Natural killer cell (primary cell): Measurements from ENCODE around the gene TECTB. TPM values are rescaled to one million over a fixed set of nuclear protein-coding genes. Genes with fewer than 3 reads are reported as not detected.
"Not testable (repeated sequence)": the region's sequence is repeated elsewhere in the genome, so short reads cannot be mapped to it uniquely, and the experiment has no call there.

Experiments
- ATAC-seq, 3 donors: fragments of 150-1000 bp in 2 of 3; fragments of 200-7000 bp in 1 of 3; cut with Tn5 transposase; 1 replicate in 1 of 3; 2 replicates in 2 of 3; pipeline ENCODE4 v1.10.0; 2021; ENCODE audit warnings: mild to moderate bottlenecking in 2 of 3, moderate library complexity in 2 of 3
- DNase-seq, 2 donors: peaks; one replicate each; pipeline versions ENCODE4 v3.0.0 to v3.0.0-alpha.2; 2013 to 2021; ENCODE audit warnings: mixed read lengths in 1 of 2
- H3K27ac ChIP-seq: one replicate; pipeline ENCODE4 v1.5.1; 2013; ENCODE audit warnings: mild to moderate bottlenecking, low read length
- H3K27me3 ChIP-seq: one replicate; pipeline ENCODE4 v1.6.1; 2013; ENCODE audit warnings: low read length; ENCODE audit not compliant: control insufficient read depth, insufficient read depth
- H3K36me3 ChIP-seq: one replicate; pipeline ENCODE4 v1.6.1; 2013; ENCODE audit warnings: low read length; ENCODE audit not compliant: control insufficient read depth, insufficient read depth
- H3K4me1 ChIP-seq: one replicate; pipeline ENCODE4 v1.6.1; 2013; ENCODE audit warnings: low read length; ENCODE audit not compliant: control insufficient read depth, insufficient read depth
- H3K4me3 ChIP-seq: one replicate; pipeline ENCODE4 v1.5.1; 2013; ENCODE audit warnings: low read length
- H3K9me3 ChIP-seq: one replicate; pipeline ENCODE4 v1.6.1; 2013; ENCODE audit warnings: low read length; ENCODE audit not compliant: control insufficient read depth, insufficient read depth
- H3K27ac Mint-ChIP-seq, 2 donors: one replicate each; pipeline ENCODE4 v1.8.0; 2022; ENCODE audit warnings: mild to moderate bottlenecking in 2 of 2, mixed read lengths in 2 of 2, moderate library complexity in 1 of 2
- H3K27me3 Mint-ChIP-seq, 2 donors: one replicate each; pipeline ENCODE4 v1.8.0; 2022; ENCODE audit warnings: low read depth in 2 of 2, mixed read lengths in 2 of 2
- H3K36me3 Mint-ChIP-seq: one replicate; pipeline ENCODE4 v1.8.0; 2022; ENCODE audit warnings: mixed read lengths
- H3K4me1 Mint-ChIP-seq, 2 donors: one replicate each; pipeline ENCODE4 v1.8.0; 2022; ENCODE audit warnings: mixed read lengths in 2 of 2
- H3K4me3 Mint-ChIP-seq: one replicate; pipeline ENCODE4 v1.8.0; 2022; ENCODE audit warnings: mild to moderate bottlenecking, moderate library complexity, mixed read lengths
- H3K9me3 Mint-ChIP-seq, 2 donors: one replicate each; pipeline ENCODE4 v1.8.0; 2022; ENCODE audit warnings: mixed read lengths in 2 of 2
- WGBS: methylation state at CpG from one replicate; pipeline ENCODE4 v1.1.7; 2013; ENCODE audit warnings: missing lambda C conversion rate; ENCODE audit not compliant: insufficient coverage; 5-methylcytosine and 5-hydroxymethylcytosine counted together
- intact Hi-C: fragments of 100-400 bp; cut with micrococcal nuclease; formaldehyde crosslinking; loops from one replicate; pipeline ENCODE4 v1.14.2; 2022
- total RNA-seq, 4 donors: library from RNA; stranded (reverse); fragments of 120-200 nt in 1 of 4; gene quantifications; one replicate each; pipeline versions ENCODE4 v1.2.3 to v1.2.4, GENCODE V29; 2013 to 2022
- TF ChIP-seq, protein P1 (sequence below): fragments of 200-600 bp; IDR thresholded peaks from one replicate; pipeline ENCODE4 v1.8.0; 2022; ENCODE audit warnings: antibody characterized with exemption

The TECTB gene
- total RNA-seq, 3 donors from 2014 or later (not counting 1 experiment from before 2014, with no cell fraction given): not detected

DNA sequence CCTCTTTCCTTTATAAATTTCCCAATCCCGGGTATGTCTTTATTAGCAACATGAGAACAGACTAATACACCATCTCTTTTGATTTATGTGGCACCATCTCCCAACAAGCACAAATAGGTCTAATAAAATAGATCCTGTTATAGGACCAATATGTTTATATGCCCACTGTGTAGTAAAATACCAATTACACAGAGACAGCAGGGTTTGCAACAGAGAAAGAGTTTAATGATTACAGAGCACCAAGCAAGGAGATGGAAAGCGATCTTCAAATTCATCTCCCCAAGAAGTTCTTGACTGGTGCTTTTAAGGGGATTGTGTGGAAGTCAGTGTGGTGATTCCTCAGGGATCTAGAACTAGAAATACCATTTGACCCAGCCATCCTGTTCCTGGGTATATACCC is 33.5 kb upstream of the TECTB start:
- H3K4me3 Mint-ChIP-seq: no peak overlapping the region
- intact Hi-C loops: no loop called here
- TF ChIP-seq, protein P1, sequence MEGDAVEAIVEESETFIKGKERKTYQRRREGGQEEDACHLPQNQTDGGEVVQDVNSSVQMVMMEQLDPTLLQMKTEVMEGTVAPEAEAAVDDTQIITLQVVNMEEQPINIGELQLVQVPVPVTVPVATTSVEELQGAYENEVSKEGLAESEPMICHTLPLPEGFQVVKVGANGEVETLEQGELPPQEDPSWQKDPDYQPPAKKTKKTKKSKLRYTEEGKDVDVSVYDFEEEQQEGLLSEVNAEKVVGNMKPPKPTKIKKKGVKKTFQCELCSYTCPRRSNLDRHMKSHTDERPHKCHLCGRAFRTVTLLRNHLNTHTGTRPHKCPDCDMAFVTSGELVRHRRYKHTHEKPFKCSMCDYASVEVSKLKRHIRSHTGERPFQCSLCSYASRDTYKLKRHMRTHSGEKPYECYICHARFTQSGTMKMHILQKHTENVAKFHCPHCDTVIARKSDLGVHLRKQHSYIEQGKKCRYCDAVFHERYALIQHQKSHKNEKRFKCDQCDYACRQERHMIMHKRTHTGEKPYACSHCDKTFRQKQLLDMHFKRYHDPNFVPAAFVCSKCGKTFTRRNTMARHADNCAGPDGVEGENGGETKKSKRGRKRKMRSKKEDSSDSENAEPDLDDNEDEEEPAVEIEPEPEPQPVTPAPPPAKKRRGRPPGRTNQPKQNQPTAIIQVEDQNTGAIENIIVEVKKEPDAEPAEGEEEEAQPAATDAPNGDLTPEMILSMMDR: no peak

DNA sequence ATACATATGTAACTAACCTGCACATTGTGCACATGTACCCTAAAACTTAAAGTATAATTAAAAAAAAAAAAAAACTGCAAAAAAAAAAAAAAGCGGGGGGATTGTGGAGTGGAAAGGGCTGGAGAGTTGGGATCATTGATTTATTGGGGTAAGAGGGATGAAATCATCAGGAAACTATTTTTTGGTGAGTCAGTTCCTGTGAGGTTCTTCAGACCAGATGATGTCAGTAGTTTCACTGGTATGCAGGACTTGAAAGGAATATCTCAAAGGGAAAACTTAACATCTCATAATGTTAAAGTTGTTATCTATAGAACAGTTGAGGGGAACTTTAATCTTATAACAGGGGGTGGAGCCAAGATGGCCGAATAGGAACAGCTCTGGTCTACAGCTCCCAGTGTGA is 32.6 kb upstream of the TECTB start:
- H3K9me3 Mint-ChIP-seq: peaks cover 0 to 4% of the 10 kb centered on the region in 2 donors
- no peaks in the 10 kb centered on the region for H3K4me1 Mint-ChIP-seq
- no peak overlapping the region for H3K27ac ChIP-seq
- H3K4me1 ChIP-seq: no peaks in the 10 kb centered on the region
- no peak overlapping the region for H3K4me3 Mint-ChIP-seq
- H3K4me3 ChIP-seq: no peak overlapping the region
- ATAC-seq (no peak), DNase-seq (no peak)
- no peaks in the 10 kb centered on the region for H3K36me3 ChIP-seq
- H3K27me3 Mint-ChIP-seq: no peaks in the 10 kb centered on the region
- H3K27ac Mint-ChIP-seq: no peak overlapping the region
- H3K9me3 ChIP-seq: no peaks in the 10 kb centered on the region
- WGBS: 55% methylated on average over 2 of the region's 2 CpGs
- H3K36me3 Mint-ChIP-seq: no peaks in the 10 kb centered on the region
- H3K27me3 ChIP-seq: no peaks in the 10 kb centered on the region
- intact Hi-C loops: no loop called here
- TF ChIP-seq, protein P1: no peak

More for the DNA sequence above, 33.5 kb upstream of the TECTB start:
- Histone ChIP-seq H3K4me1 (no peaks in the 10 kb centered on the region), H3K9me3 (no peaks in the 10 kb centered on the region), H3K36me3 (no peaks in the 10 kb centered on the region), H3K27me3 (no peaks in the 10 kb centered on the region), H3K27ac (no peak overlapping the region), H3K4me3 (no peak overlapping the region)
- WGBS: 100% methylated on average over 2 of the region's 2 CpGs
- no peaks in the 10 kb centered on the region for H3K27me3 Mint-ChIP-seq
- DNase-seq (no peak), ATAC-seq (no peak)
- peaks cover 0 to 4% of the 10 kb centered on the region in 2 donors for H3K9me3 Mint-ChIP-seq
- no peaks in the 10 kb centered on the region for H3K36me3 Mint-ChIP-seq
- H3K27ac Mint-ChIP-seq: no peak overlapping the region
- H3K4me1 Mint-ChIP-seq: no peaks in the 10 kb centered on the region

DNA sequence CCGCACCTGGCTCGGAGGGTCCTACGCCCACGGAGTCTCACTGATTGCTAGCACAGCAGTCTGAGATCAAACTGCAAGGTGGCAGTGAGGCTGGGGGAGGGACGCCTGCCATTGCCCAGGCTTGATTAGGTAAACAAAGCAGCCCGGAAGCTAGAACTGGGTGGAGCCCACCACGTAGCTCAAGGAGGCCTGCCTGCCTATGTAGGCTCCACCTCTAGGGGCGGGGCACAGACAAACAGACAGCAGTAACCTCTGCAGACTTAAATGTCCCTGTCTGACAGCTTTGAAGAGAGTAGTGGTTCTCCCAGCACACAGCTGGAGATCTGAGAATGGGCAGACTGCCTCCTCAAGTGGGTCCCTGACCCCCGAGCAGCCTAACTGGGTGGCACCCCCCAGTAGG is 32.0 kb upstream of the TECTB start:
- H3K9me3 ChIP-seq, H3K4me1 Mint-ChIP-seq, H3K27me3 Mint-ChIP-seq, H3K4me1 ChIP-seq, intact Hi-C loops, H3K4me3 Mint-ChIP-seq, ATAC-seq, H3K27ac ChIP-seq, H3K4me3 ChIP-seq, H3K27ac Mint-ChIP-seq, H3K9me3 Mint-ChIP-seq, H3K36me3 Mint-ChIP-seq, H3K27me3 ChIP-seq, H3K36me3 ChIP-seq, DNase-seq: not testable (repeated sequence)
- WGBS: 85% methylated on average over 5 of the region's 9 CpGs

DNA sequence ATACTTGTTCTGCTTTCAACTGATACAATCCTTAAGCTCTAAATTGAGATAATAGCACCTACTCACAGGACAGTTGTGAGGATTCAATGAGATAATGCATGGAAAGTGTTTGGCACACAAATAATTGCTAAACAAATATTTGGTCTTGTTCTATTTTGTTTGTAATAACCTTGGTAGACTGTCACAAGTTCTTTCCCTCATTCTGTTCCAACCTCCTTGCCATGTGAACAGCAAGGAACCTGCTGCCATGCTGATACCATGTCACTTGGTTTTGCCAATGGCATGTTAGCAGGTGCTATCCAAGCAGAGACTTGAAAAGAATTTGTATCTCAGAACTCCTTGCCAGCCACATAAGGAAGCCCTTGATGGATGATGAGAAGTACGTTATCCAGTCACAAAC is 24.8 kb upstream of the TECTB start:
- no peaks in the 10 kb centered on the region for H3K4me1 ChIP-seq
- no peak overlapping the region for H3K4me3 ChIP-seq
- H3K27ac Mint-ChIP-seq: no peak overlapping the region
- no peak overlapping the region for H3K27ac ChIP-seq
- TF ChIP-seq, protein P1: no peak
- no peaks in the 10 kb centered on the region for H3K36me3 Mint-ChIP-seq
- intact Hi-C loops: no loop called here
- DNase-seq: no peak
- no peaks in the 10 kb centered on the region for H3K27me3 ChIP-seq
- H3K4me1 Mint-ChIP-seq: no peaks in the 10 kb centered on the region
- no peak overlapping the region for H3K4me3 Mint-ChIP-seq
- H3K9me3 Mint-ChIP-seq: no peaks in the 10 kb centered on the region
- no peaks in the 10 kb centered on the region for H3K9me3 ChIP-seq
- H3K27me3 Mint-ChIP-seq: peaks cover 6 to 15% of the 10 kb centered on the region in 2 donors
- 20% methylated on average over 1 of the region's 1 CpG for whole genome bisulfite sequencing
- H3K36me3 ChIP-seq: no peaks in the 10 kb centered on the region
- ATAC-seq: no peak
